ENCODE measurements around the gene RYR2.

GRCh38 chr1:237111807-237112206, 69.8 kb downstream of the RYR2 start:
- TF ChIP-seq, protein P1, sequence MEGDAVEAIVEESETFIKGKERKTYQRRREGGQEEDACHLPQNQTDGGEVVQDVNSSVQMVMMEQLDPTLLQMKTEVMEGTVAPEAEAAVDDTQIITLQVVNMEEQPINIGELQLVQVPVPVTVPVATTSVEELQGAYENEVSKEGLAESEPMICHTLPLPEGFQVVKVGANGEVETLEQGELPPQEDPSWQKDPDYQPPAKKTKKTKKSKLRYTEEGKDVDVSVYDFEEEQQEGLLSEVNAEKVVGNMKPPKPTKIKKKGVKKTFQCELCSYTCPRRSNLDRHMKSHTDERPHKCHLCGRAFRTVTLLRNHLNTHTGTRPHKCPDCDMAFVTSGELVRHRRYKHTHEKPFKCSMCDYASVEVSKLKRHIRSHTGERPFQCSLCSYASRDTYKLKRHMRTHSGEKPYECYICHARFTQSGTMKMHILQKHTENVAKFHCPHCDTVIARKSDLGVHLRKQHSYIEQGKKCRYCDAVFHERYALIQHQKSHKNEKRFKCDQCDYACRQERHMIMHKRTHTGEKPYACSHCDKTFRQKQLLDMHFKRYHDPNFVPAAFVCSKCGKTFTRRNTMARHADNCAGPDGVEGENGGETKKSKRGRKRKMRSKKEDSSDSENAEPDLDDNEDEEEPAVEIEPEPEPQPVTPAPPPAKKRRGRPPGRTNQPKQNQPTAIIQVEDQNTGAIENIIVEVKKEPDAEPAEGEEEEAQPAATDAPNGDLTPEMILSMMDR (IDR thresholded peaks at IDR 0.05), result no peak
- no peak for TF ChIP-seq EZH2 (IDR thresholded peaks at IDR 0.05)
